Measurements from ENCODE around the gene MAD1L1.
"Not testable (repeated sequence)": the region's sequence is repeated elsewhere in the genome, so short reads cannot be mapped to it uniquely, and the experiment has no call there.

MAD1L1 gene

DNA sequence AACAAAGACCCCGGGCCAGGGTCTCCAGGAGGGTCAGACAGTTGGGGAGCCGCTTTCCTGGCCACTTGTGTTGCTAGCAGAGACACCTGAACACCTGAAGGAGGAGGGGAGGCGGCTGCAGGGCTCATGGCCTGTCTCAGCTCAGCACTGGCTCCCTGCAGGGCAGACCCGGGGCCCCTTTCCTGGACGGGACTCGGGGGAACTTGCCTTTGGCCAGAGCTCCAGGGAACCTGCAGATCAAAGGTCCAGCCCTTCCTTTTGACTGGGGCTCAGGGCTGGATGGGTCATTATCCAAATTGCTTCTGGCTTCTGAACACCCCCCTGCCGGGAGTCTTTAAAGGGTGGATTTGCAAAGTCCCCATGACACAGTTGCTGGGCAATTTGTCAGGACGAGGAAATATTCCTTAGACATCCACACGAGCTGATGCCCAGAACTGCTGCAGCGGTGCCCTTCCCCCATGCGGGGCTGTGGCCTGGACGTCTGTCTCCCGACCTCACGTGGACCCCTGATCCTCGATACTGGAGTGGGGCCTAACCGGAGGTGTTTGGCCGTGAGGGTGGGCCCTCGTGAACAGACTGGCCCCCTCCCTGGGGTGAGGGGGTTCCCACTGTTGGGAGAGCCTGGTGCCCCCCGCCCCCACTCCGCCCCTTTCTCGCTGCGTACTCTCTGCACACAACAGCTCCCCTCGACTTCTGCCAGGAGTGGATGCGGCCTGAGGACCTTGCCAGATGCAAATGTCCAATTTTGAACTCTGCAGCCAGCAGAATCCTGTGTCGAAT lies 368.4 kb downstream of the MAD1L1 start:
- no peak for DNase-seq

DNA sequence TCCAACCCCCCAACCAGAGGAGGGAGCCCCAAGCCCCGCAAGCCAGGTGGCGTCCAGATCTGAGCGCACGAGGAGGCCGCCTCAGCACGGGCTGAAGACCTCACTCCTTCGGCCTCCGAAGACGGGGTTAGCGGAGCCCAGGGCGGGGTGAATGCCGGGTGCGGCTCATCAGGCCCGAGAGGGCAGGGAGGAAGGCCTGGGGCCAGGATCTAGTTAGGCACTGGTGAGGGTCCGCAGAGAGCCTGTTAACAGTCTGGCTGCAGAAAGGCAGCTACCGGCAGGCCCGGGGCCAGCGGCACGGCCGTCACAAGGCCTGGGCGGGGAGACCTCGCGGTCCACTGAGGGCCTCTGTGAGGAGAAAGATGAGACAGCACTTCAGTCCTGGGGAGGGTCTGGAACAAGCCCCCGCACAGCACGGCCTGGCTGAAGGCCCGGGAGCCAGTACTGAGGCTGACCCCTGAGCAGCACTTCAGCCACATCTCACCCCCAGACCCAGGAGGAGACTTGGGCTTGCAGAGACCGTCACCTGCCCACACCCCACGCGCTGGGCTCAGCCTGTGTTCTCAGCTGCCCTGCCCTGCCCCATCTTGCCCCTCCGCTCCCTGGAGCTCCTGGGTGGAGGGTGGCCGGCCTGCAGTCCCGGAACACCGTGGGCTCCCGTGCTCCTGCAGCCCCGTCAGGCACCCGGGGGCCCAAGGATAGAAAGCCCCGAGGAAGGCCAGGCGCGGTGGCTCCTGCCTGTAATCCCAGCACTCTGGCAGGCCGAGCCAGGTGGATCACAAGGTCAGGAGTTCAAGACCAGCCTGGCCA lies 369.4 kb downstream of the MAD1L1 start:
- no peak for DNase-seq

DNA sequence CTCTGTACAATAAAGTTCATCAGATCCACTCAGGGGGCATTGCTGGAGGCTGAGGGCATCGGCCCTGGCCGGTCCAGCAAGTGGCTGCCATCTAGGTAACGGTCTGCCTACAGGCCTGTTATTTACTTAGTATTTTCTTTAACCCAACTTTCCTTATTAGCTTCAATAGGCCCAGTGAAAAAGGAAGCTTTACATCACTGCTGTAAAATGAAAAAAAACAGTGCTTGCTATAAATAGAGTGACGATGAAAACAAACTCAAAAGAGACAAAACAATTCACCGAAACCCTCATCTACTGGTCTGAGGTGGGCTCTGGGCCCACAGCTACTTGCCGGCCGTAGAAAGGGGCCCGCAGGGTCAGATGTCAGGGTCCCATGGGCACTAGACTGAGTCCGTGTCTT lies 370.2 kb downstream of the MAD1L1 start:
- no peak for DNase-seq

- no peak for DNase-seq
Observed at GRCh38 chr7:1861799-1862458, 370.8 kb downstream of the MAD1L1 start.

DNA sequence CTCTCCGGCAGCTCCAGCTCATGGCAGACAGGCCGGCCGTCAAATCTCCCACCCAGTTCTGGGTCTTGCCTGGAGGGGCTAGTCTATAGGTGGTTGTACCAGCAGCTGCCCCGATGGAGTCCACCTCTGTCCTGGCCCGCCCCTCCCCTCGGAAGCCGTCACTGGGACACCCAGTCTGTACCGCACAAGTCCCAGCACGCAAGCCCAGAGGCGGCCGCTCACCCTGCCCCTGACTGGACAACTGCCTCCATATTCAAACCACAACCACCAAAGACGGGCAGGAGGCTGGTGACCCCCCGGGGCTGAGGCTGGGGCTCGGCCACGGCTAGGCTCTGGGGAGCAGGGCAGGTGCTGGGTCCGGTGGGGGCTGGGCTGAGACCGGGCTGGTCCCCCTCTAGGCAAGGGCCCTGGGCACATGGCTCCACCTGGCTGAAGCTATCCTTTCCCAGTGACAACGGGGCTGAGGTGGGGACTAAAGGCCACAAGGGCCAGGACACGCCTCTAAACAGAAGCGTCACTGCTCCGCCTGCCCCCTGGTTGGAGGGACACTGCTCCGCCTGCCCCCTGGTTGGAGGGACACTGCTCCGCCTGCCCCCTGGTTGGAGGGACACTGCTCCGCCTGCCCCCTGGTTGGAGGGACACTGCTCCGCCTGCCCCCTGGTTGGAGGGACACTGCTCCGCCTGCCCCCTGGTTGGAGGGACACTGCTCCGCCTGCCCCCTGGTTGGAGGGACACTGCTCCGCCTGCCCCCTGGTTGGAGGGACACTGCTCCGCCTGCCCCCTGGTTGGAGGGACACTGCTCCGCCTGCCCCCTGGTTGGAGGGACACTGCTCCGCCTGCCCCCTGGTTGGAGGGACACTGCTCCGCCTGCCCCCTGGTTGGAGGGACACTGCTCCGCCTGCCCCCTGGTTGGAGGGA lies 371.6 kb downstream of the MAD1L1 start:
- not testable (repeated sequence) for DNase-seq

DNA sequence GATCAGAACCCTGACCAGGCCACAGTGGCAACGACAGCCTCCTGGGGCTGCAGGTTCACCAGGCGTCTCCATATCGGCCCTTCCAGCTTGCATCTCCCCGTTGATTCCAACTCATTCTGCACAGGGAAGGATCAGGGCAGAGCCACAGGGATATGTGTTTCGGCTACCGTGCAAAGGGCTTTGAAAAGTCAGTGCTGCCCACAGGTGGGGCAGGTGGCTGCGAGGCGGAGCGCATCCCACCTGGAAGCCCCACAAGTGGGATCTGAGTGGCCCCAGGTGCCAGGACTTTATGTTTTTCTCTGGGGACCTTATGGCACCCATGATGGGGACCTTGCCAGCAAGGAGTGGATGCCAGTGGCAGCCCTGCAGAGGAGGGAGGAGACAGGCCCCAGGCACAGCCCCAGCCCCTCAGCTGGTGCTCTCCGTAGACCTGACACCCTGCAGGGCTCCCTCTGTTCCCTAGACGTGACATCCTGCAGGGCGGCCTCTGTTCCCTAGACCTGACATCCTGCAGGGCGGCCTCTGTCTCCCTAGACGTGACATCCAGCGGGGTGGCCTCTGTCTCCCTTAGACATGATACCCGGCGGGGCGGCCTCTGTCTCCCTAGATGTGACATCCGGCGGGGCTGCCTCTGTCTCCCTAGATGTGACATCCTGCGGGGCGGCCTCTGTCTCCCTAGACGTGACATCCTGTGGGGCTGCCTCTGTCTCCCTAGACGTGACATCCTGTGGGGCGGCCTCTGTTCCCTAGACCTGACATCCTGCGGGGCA lies 373.3 kb downstream of the MAD1L1 start:
- no peak for DNase-seq

GRCh38 chr7:1858435-1859265 lies 374.1 kb downstream of the MAD1L1 start:
- no peak for DNase-seq

DNA sequence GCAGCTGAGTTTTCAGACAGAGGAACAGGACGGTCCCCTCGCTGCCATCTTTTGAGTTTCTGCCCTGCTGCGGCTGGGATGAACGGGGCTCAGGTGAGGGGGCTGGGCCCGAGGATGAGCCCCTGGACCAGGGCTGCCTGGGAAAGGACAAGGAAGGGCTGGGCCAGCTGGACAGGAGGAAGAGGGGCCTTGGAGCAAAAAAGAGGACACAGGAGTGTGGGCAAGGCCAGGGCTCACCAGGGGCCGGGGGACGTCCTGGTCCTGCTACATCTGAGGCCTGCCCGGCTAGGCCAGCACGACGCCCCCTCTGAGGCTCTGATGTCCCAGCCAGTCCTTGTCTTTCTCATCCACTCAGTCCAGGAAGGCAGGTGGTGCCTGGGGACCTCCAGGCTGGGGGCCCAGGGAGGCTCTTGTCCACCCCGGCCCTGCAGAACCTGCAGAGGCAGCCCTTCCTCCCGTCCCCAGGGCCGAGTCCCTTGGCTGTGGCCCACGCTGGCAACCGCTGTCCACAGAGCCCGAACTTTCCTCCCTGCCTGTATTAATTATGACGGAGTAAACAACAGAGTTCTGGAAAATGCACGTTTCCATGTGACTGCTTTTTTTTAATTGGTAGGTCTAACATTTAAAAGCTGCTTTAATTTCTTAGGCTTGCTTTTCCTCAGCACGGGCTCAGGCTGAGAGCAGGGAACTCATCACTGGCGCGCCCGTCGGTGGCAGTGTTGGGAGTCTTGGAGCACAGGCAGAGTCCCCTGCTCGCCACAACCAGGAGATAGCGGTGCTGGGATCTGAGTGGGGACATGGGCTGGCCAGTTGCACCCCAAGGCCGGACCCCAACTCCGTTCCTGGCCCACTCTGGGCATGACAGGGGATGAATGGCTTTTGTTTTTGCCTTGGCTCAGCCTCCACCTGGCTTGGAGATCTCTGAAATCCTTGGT lies 375.0 kb downstream of the MAD1L1 start:
- no peak for DNase-seq

- DNase-seq, result no peak
Observed at GRCh38 chr7:1856888-1857441, 375.8 kb downstream of the MAD1L1 start.

DNA sequence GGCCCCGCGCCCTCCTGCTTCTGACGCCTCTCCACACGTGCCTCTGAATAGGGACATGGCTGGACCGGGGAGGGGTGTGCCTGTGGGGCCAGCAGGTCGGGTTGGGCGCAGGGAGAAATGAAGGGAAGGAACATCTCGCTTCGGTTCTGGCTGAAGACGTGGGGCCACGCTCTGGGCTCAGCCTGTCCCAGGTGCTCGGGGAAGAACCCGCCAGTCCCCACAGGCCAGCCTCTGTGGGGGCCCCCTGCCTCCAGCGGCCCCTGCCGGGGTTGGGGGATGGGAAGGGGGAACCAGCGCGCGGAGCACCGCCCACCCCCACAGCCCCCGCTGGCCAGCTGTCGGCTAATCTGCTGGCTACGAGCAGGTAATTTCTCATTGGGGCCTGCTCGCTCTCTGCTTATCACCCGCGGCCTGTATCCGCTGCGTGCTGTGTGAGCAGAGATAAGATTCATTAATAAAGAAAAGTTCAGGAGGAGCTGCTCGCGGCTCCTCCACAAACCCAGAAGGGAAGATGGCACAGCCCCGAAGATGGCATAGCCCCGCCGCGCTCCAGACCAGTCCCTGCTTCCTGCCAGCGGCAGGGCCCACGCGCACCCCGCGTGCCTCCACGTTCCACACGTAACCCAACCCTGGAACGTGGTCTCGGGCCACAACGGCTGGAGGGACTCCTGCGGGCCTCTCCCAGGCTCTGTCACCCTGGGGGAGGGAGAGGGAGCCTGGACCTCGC lies 376.4 kb downstream of the MAD1L1 start:
- DNase-seq, result no peak

DNA sequence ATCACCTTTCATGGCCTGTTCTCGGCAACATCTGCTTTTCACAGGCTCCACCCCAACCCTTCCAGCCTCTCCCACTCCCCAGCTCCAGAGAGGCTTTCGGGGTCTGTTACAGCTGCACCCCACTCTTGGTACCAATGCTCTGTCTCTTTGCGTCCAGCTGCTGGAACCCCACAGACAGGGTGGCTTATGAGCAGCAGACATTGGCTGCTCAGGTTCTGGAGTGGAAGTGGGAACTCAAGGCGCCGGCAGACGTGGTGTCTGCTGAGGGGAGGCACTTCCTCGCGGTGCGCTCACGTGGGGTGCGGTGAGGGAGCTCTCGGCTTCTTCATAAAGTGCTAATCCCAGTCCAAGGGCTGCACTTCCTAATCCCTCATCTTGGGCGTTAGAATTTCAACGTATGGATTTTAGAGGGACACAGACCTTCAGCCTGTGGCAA lies 377.0 kb downstream of the MAD1L1 start:
- no peak for DNase-seq

- DNase-seq, result no peak
Observed at GRCh38 chr7:1854866-1855724, 377.6 kb downstream of the MAD1L1 start.

DNA sequence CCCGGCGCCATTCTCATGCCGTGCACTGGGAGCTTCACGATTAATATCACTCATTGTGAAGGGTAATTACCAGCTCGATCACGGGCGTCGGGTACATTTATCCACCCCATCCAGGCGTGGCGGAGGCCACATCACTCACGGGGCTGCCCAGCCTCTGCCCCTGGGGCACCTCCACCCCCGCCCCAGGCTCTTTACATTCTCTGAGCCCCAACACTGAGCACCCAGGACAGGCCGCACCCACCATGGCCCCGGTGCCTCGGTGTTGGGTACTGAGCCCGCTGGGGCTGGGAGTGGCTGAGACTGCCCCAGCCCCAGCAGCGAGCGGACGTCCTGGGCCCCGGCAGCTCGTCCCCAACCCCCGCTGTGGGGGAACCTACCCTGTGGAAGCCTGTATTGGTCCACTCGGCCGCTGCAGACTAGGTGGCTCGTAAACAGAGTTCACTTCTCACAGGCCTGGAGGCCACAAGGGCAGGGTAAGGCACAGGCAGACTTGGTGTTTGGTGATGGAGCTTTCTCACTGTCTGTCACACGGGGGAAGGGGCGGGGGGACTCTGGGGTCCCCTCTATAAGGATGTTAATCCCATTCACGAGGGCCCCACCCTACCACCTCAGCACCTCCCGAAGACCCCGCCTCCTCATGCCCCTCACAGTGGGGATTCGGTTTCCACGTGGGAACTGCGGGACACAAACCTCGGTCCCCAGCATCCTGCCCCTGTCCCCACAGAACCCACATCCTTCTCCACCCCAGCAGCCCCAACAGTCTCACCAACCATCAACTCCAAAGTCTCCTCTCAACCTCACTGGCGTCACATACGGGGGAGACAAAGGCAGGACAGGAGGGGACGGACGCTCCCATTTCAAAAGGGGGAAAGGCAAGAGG lies 378.5 kb downstream of the MAD1L1 start:
- DNase-seq, result no peak

DNA sequence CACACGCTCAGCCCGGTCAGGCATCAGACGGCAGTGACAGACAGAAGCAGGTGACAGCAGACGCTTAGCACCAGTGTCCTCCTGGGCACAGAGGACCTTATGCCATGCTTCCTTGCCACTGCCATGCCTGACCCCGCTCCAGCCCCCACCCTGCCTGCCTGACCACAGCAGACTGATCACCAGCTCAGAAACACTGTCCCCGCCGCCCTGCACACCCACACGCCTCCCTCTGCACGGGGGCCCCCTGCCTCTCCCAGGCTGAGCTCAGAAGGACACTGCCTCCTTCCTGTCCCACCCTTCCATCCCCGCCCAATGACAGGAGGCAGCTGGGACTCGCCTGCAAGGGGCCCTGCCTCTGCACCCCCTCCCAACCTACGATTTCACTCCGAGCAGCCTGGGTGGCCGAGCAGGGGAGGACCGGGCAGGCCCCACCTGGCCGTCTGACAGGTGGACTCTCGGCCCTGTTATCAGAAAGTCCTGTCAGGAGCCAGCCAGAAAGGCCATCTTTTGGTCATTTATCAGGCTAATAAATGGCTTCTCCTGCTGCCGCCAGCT lies 379.2 kb downstream of the MAD1L1 start:
- DNase-seq, result no peak

- DNase-seq, result no peak
Observed at GRCh38 chr7:1852517-1853430, 380.0 kb downstream of the MAD1L1 start.

All from T1000 (cell line).